Adipose tissue (tissue), 3 donors: ENCODE measurements around the gene ST3GAL4. TPM values are rescaled to one million over a fixed set of nuclear protein-coding genes. Genes with fewer than 3 reads are reported as not detected.
"Not testable (repeated sequence)": the region's sequence is repeated elsewhere in the genome, so short reads cannot be mapped to it uniquely, and the experiment has no call there.

Experiments
- H3K27ac ChIP-seq: one replicate; pipeline ENCODE4 v1.5.1; 2013; ENCODE audit warnings: low read depth, low read length
- WGBS, 3 donors: extraction: QIAGEN DNeasy Blood & Tissue Kit; methylation state at CpG; one replicate each; pipeline ENCODE4 v1.1.7; 2013; 5-methylcytosine and 5-hydroxymethylcytosine counted together
- polyA plus RNA-seq, 3 donors: library from polyadenylated mRNA; stranded (reverse); fragments of 200-250 nt; gene quantifications; one replicate each; pipeline ENCODE4 v1.2.3, GENCODE V29; 2013
- donor health status: healthy with polysubstance abuse.
- donor health status: Bipolar disorder and iron deficiency.
- donor health status: healthy.

The ST3GAL4 gene
- polyA plus RNA-seq, 3 donors = 7.5 to 42.1 (median 20.8) TPM

GRCh38 chr11:126357969-126358762 lies 2.7 kb downstream of the ST3GAL4 start:
- 59 to 78% (median 60%) methylated on average over 18 of the region's 18 CpGs for WGBS, 3 donors
- no peak overlapping the region for H3K27ac ChIP-seq

DNA sequence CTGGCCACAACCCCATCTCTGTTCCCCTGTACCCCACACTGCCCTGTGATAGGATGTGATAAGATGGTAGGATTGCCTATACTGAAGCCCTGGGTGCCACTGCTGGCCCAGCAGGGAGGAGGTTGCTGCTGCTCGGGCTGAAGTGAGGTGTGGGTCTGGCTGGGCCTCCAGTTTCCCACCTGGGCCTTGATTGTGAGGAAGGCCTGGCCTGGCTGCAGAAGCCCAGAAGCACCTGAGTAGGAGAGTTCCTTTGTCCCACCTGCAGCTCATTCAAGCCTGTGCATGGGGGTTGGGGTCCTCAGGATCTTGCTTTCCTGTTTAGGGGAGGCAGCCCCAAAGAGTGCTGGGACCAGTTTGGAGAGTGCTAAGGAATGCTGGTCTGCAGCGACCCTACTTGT lies 3.3 kb downstream of the ST3GAL4 start:
- WGBS, 3 donors = 72 to 93% (median 75%) methylated on average over 2 of the region's 2 CpGs
- H3K27ac ChIP-seq = no peak overlapping the region

- WGBS, 3 donors = 45 to 65% (median 48%) methylated on average over 16 of the region's 16 CpGs
Observed at GRCh38 chr11:126359431-126360048, 4.1 kb downstream of the ST3GAL4 start.

GRCh38 chr11:126360049-126360446 lies 4.6 kb downstream of the ST3GAL4 start:
- no peak overlapping the region for H3K27ac ChIP-seq
- 79 to 90% (median 84%) methylated on average over 8 of the region's 8 CpGs for WGBS, 3 donors

More at GRCh38 chr11:126359431-126360048, 4.1 kb downstream of the ST3GAL4 start:
- H3K27ac ChIP-seq = peak overlapping the region; percentile 32

DNA sequence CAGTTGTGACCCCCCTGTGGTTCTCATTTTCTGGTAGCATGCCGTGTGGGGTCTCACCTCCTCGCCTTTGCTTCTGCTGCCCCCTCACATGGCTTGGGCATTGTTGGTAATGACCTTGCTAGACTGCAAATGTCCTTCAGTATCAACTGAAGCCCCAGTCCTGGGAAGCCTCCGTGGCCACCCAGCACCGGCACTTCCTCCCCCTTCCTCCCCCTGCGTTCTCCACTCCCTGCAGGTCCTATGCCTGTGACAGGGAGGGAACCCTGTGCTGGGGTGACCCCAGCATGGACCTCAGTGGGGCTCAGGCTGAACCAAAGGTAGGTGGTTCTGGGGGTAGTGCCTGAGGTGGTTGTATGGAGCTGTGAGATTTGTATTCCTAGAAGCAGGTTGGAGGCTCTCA lies 5.9 kb downstream of the ST3GAL4 start:
- WGBS, 3 donors = 74 to 78% (median 77%) methylated on average over 5 of the region's 5 CpGs
- no peak overlapping the region for H3K27ac ChIP-seq

DNA sequence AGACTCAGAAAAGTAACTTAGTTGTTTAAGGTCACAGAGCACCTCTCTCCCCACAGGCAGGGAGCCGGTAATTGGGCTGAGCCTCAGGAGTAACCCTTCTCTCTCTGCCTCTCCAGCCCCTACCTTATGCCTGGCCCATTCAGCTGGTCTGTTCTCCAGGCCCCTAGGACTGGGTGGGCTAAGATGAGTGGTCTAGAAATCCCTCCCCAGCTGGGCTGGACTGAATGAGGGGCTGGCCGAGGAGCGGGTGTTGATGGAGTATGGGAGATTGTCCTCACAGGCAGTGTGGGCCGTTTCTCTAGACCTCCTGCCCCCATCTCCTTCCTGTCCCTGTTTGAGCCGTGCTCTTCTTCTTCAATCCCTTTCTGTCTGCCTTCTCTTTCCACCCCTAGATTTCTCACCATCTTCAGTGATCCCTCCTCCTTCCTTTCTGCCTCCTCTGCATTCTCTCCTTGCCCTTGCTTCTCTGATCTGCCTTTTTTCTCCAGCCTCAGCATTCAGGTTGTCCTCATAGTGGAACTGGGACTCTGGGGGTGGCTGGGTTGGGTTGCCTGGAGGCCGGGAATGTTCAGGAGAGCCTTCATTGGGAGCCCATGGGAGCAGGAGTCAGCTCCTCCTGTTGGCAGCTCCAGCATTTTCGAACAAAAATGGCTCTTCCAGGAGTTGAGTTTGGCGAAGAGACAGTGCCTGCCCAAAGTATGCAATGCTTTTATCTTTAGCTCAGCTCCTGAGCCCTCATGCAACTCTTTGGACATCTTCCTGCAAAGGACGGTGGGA lies 7.6 kb downstream of the ST3GAL4 start:
- 64 to 86% (median 66%) methylated on average over 8 to 9 of the region's 9 CpGs for WGBS, 3 donors
- peak overlapping the region; percentile 31 for H3K27ac ChIP-seq

DNA sequence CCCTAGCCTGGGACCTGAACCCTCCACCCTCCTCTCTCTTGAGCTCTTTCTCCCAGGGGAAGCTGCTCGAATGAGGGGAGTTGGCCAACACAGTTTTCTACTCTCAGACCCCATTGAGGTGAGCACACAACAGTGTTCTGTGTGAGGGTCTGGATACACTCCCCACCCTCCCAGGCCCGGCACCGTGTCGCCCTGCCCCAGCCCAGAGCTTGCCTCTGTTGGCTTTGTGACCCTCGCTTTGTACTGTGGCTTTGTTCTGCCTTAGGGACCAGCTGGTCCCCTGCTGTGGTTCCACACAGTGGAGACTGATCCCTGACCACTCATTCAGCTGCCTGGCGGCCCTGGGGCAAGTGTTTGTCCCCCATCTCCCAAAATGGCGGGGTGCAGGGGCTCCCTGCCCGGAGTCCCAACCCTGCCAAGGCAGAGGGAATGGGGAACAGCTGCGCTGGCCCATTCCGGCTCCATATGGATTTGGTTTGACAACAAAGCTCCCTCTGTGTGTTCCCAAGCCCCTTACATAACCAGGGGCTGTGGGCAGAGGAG lies 8.3 kb downstream of the ST3GAL4 start:
- peak overlapping the region; percentile 31 for H3K27ac ChIP-seq
- 75 to 82% (median 80%) methylated on average over 10 of the region's 10 CpGs for WGBS, 3 donors

- H3K27ac ChIP-seq = not testable (repeated sequence)
- WGBS, 3 donors = 43 to 85% (median 80%) methylated on average over 3 to 4 of the region's 9 CpGs
Observed at GRCh38 chr11:126364735-126365134, 9.2 kb downstream of the ST3GAL4 start.

- WGBS, 3 donors = 72 to 94% (median 79%) methylated on average over 5 of the region's 5 CpGs
- not testable (repeated sequence) for H3K27ac ChIP-seq
Observed at GRCh38 chr11:126365508-126365907, 10.0 kb downstream of the ST3GAL4 start.

DNA sequence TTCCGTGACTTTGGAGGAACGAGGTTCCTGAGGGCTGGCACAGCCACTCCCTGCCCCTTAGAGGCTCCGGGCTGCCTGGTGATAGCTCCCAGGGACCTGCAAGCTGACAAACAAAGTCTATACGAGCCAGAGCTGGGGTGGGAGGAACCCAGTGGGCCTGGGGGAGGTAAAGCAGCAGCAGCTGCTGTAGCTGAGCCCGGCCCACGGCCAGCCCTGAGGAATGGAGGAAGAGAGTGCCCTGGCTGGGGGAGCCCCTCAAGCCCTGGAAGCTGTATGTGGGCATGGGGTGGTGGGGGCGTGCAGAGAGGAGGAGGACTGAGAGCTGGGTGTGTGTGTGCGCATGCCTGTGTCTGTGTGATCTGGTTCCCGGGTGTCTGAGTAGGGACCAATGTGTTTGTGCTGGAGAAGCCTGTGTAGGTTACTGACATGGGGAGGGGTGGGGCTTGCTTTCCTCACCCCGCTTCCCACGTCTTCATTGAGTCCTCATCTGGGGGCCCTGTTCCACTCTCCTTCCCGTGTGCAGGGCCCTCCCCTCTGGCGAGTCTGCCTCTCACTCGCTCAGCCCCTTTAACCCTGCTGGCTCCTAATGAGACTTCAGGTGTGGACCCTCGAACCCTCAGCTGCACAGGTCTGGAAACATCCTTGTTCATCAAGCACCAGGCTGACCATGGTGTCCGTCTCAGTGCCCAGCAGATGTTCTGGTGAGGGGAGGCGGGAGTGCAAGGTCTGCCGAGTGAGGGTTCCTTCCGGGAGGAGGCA lies 10.8 kb downstream of the ST3GAL4 start:
- WGBS, 3 donors = 48 to 74% (median 49%) methylated on average over 16 to 19 of the region's 19 CpGs
- H3K27ac ChIP-seq = no peak overlapping the region

GRCh38 chr11:126366823-126367654 lies 11.6 kb downstream of the ST3GAL4 start:
- not testable (repeated sequence) for H3K27ac ChIP-seq
- WGBS, 3 donors = 75 to 82% (median 78%) methylated on average over 12 to 13 of the region's 14 CpGs

DNA sequence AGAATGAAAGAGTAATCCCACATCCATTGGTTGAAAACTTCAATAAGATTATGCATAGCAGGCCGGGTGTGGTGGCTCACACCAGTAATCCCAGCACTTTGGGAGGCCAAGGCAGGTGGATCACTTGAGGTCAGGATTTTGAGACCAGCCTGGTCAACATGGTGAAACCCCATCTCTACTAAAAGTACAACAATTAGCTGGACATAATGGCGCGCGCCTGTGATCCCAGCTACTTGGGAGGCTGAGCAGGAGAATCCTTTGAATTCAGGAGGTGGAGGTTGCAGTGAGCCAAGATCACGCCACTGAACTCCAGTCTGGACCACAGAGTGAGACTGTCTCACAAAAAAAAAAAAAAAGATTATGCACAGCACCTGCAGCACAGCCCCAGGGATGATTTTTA lies 12.3 kb downstream of the ST3GAL4 start:
- 94 to 99% (median 97%) methylated on average over 5 of the region's 5 CpGs for WGBS, 3 donors
- H3K27ac ChIP-seq = not testable (repeated sequence)

DNA sequence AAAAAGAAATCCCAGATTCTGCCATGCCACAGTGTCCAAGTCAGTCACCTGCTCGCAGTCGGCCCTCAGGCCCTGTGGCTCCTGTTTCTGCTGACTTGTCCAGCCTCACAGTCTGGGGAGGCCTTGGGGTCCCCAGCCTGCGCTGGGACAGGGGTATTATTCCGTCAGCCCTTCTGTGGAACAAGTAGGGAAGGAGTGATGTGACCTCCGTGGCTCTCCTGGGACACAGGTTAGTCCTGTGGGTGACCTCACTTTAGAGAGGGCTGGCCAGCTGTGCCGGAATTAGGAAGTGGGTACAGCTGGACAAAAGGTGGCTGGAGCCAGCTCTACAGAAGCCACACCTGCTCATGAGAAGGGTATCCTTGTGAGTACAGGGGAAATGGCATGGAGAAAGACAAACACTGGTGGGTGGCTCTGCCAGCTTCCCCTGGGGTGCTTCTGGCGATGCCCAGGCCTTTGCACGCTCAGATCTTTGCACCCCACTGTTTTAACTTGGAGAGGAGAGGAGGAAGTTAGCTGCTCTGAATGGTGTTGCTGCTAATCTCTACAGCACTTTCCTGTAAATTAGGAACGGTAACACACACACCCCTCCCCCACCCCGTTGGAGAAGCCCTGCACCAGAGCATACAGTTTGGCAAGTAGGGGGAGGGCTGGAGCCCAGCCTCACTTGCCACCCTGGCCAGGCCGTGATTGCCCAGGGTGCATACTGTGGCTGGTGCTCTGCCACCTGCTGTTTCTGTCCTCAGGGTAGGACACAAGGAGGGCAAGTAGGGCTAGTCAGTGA lies 13.0 kb downstream of the ST3GAL4 start:
- not testable (repeated sequence) for H3K27ac ChIP-seq
- WGBS, 3 donors = 49 to 68% (median 67%) methylated on average over 10 to 11 of the region's 11 CpGs

- no peak overlapping the region for H3K27ac ChIP-seq
- WGBS, 3 donors = 58 to 74% (median 73%) methylated on average over 3 of the region's 3 CpGs
Observed at GRCh38 chr11:126370016-126370415, 14.5 kb downstream of the ST3GAL4 start.

- no peak overlapping the region for H3K27ac ChIP-seq
- WGBS, 3 donors = 94 to 96% (median 95%) methylated on average over 7 of the region's 7 CpGs
Observed at GRCh38 chr11:126371595-126371994, 16.1 kb downstream of the ST3GAL4 start.

DNA sequence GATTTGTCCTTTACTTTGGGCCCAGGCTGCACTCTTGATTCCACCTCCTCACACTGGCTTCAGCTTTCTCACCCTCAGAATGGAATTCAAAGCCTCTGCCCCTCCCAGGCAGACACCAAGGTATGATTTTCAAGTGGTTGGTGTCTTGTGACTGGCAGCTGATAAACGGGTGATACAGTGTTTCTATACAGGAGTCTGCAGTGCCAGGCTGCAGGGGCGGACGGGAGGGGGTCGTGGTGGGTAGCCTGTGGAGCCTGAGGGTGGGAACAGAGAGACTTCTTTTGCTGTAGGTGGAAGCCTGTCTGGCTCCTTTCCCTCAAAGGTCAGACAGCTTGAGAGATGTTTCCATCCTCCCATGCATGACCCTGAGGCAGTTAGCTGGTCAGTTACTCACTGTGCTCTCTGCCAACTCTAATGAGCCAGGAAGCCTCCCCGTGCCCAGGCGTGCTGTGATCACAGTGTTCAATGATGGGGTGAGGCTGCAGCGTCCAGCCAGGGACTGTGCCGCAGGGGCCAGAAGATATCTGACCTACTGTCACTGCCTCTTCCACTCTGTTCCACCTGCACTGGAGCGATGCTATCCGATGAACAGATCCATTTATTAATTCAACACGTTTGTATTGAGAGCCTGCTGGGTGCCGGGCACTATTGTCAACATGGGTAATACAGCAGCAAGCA lies 18.0 kb downstream of the ST3GAL4 start:
- not testable (repeated sequence) for H3K27ac ChIP-seq
- WGBS, 3 donors = 55 to 71% (median 64%) methylated on average over 11 to 12 of the region's 12 CpGs
